ENCODE data around the gene PRDM16. TPM values are rescaled to one million over a fixed set of nuclear protein-coding genes. Genes with fewer than 3 reads are reported as not detected.
A peak's percentile ranks its signal among the peaks of the same experiment; 100 is the strongest.

PRDM16 gene
- total and polyA plus RNA-seq, 2 of the 13 experiments (the other 11 are each of a cell fraction or from before 2014, with no cell fraction given), result 0.15 to 0.81 TPM

GRCh38 chr1:3443807-3444206 lies 374.8 kb downstream of the PRDM16 start:
- Histone ChIP-seq H3K4me1 (ENCODE audit: insufficient read depth, low read length) (peaks cover 65% of the 10 kb centered on the region), H3K9ac (ENCODE audit: insufficient read depth, low read depth, low read length) (no peak overlapping the region), H3K4me3 (replicated peaks in 1 of 3; ENCODE audit: insufficient read depth in 1 of 3, low read depth in 2 of 3, low read length in 3 of 3) (no peak overlapping the region), H4K20me1 (ENCODE audit: insufficient read depth, low read length) (no peaks in the 10 kb centered on the region), H3K4me2 (ENCODE audit: low read depth, low read length) (peak overlapping the region; percentile 32), H3K79me2 (ENCODE audit: insufficient read depth, low read length) (no peaks in the 10 kb centered on the region), H3K36me3 (replicated peaks in 1 of 2; ENCODE audit: control insufficient read depth in 1 of 2, insufficient read depth in 2 of 2, low read length in 2 of 2) (no peaks in the 10 kb centered on the region), H2AFZ (ENCODE audit: low read length) (no peak overlapping the region), H3K27me3 (ENCODE audit: control insufficient read depth in 1 of 2, insufficient read depth in 2 of 2, low read length in 2 of 2) (no peaks in the 10 kb centered on the region), H3K9me3 (ENCODE audit: low read length) (no peaks in the 10 kb centered on the region), H3K27ac (ENCODE audit: extremely low read length, insufficient read depth, low read length) (no peak overlapping the region)
- BruUV-seq (replicated peaks), result no TSS peak
- DNase-seq (ENCODE audit: low spot score) (peak; percentile 31), ATAC-seq (no peak), FAIRE-seq (no peak)
- ChIA-PET CTCF (ENCODE audit: low intra/inter-chr PET ratio, low total read pairs) (no interaction called here), POLR2A (interaction anchor here (1.2 kb wide), 1 partner anchor 9 kb away, joined by 5 read pairs; no protein-coding TSS in a partner anchor)
- WGBS (ENCODE audit: low lambda C conversion rate), result 36% methylated on average over 7 of the region's 7 CpGs
- intact Hi-C loops (cut with micrococcal nuclease; ENCODE audit: unreplicated experiment) (no loop called here), in situ Hi-C loops (cut with HindIII; ENCODE audit: extremely low pct_ligation_motif_present, low pct_unique_long_range_greater_than_20kb) (loop anchor here (5.0 kb wide), 1 partner anchor 38 kb away; no protein-coding TSS in a partner anchor)
- TF ChIP-seq ZNF160 (CRISPR knock-in tag; IDR thresholded peaks at IDR 0.05) (no peak), ZSCAN29 (CRISPR knock-in tag; conservative IDR thresholded peaks at IDR 0.05) (no peak), TIGD3 (CRISPR knock-in tag; IDR thresholded peaks at IDR 0.05; ENCODE audit: borderline replicate concordance) (no peak), SOX5 (CRISPR knock-in tag; IDR thresholded peaks at IDR 0.05; ENCODE audit: borderline replicate concordance) (peak; percentile 39; the same call in 1 of the 2 replicates), RAD21 (CRISPR knock-in tag; IDR thresholded peaks at IDR 0.05) (no peak), SIX4 (CRISPR knock-in tag; IDR thresholded peaks at IDR 0.05) (no peak), ZNF7 (CRISPR knock-in tag; IDR thresholded peaks at IDR 0.05) (peak; percentile 99), ZNF362 (CRISPR knock-in tag; IDR thresholded peaks at IDR 0.05; ENCODE audit: borderline replicate concordance) (no peak), GPN1 (CRISPR knock-in tag; IDR thresholded peaks at IDR 0.05; ENCODE audit: borderline replicate concordance) (no peak), FOXA3 (CRISPR knock-in tag; IDR thresholded peaks at IDR 0.05) (peak; percentile 86), ZBTB33 (CRISPR knock-in tag; IDR thresholded peaks at IDR 0.05) (no peak), ZMYM2 (CRISPR knock-in tag; IDR thresholded peaks at IDR 0.05) (no peak), ZNF136 (CRISPR knock-in tag; IDR thresholded peaks at IDR 0.05; ENCODE audit: low read depth) (no peak), RXRB (CRISPR knock-in tag; IDR thresholded peaks at IDR 0.05; ENCODE audit: borderline replicate concordance) (peak; percentile 35; the same call in 1 of the 2 replicates), PPARG (CRISPR knock-in tag; conservative IDR thresholded peaks at IDR 0.05) (peak; percentile 68), SP140L (CRISPR knock-in tag; IDR thresholded peaks at IDR 0.05; ENCODE audit: borderline replicate concordance) (no peak), ZSCAN12 (CRISPR knock-in tag; IDR thresholded peaks at IDR 0.05) (no peak), ZNF256 (CRISPR knock-in tag; conservative IDR thresholded peaks at IDR 0.05) (no peak)
- TF ChIP-seq, protein P1, sequence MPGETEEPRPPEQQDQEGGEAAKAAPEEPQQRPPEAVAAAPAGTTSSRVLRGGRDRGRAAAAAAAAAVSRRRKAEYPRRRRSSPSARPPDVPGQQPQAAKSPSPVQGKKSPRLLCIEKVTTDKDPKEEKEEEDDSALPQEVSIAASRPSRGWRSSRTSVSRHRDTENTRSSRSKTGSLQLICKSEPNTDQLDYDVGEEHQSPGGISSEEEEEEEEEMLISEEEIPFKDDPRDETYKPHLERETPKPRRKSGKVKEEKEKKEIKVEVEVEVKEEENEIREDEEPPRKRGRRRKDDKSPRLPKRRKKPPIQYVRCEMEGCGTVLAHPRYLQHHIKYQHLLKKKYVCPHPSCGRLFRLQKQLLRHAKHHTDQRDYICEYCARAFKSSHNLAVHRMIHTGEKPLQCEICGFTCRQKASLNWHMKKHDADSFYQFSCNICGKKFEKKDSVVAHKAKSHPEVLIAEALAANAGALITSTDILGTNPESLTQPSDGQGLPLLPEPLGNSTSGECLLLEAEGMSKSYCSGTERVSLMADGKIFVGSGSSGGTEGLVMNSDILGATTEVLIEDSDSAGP (CRISPR knock-in tag; IDR thresholded peaks at IDR 0.05; ENCODE audit: borderline replicate concordance), result no peak
- TF ChIP-seq, protein P2, sequence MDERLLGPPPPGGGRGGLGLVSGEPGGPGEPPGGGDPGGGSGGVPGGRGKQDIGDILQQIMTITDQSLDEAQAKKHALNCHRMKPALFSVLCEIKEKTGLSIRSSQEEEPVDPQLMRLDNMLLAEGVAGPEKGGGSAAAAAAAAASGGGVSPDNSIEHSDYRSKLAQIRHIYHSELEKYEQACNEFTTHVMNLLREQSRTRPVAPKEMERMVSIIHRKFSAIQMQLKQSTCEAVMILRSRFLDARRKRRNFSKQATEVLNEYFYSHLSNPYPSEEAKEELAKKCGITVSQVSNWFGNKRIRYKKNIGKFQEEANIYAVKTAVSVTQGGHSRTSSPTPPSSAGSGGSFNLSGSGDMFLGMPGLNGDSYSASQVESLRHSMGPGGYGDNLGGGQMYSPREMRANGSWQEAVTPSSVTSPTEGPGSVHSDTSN (CRISPR knock-in tag; IDR thresholded peaks at IDR 0.05), result no peak
